ENCODE data around the gene CDK14.
"Not testable (repeated sequence)": the region's sequence is repeated elsewhere in the genome, so short reads cannot be mapped to it uniquely, and the experiment has no call there.

The CDK14 gene

DNA sequence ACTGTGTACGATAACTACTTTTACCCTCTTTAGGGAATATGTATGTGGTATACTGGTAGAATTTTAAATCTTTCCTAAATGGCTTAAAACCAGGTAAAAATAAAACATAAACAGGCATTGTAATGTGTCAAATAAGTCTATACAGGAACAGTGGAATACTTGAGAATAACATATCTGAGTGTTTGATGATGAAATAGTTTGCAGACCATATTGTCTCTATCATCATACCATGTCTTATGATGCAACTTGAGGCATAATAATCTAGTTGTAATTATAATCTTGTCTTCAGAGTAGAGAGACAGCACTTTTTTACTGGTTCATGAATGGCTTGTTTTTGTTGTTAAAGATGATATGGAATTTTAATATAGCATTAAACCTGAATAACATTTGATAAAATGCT, 293.5 kb downstream of the CDK14 start:
- DNase-seq (ENCODE audit: low read depth in 2 of 2, low spot score in 1 of 2): no peak

DNA sequence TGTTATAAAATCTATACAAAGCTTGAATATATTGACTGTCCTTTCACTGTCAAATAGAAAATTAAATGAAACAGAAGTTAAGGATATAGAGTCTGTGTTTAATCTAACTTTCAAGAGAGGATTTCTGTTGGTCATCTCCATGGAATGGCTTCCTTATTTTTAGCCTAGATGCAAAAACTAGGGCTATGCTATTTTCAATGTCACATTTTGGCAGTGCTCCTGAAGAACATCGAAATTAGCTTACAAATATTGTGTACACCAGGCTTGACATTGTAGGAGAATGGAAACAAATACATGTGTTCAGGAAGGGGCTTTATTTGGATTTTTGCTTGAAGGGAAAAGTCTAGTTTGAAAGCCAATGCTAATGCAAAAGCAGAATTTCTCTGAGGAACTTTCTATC, 295.4 kb downstream of the CDK14 start:
- no peak for DNase-seq (ENCODE audit: low read depth in 2 of 2, low spot score in 1 of 2)

DNA sequence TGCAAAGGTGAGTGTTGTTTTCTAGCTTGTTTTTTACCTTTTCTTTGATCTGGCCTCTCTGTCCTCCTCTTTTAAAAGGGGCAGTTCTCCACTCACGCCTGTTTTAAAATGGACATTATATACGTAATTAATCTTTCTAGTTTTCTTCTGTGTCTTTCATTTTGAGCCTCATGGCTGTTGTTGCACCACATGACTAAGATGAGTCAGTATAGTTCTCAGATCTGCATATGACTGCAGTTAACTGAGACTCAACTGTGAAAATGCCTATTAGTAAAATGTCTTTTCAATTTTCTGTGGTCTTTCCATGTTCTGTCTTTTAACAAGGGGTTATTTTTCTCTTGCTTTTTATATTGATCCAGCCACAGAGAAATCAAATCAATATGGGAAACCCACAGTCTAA, 296.1 kb downstream of the CDK14 start:
- DNase-seq (ENCODE audit: low read depth in 2 of 2, low spot score in 1 of 2): no peak

DNA sequence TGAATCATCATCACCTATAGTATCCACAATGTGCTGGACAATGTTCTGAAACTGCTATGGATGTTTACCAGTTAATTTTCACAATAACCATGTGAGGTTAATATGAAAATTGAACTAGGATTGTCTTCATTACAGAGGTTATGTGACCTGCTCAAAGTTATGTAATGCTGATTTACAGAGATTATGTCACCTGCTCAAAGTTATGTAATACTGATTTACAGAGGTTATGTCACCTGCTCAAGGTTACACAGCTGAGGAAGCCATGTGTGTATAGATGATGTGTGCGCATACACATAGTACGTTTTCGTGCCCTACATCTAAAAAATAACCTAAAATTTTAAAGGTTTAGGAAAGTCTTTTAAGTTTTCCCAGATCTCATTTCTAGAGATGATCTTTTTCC, 298.0 kb downstream of the CDK14 start:
- no peak for DNase-seq (ENCODE audit: low read depth in 2 of 2, low spot score in 1 of 2)

DNA sequence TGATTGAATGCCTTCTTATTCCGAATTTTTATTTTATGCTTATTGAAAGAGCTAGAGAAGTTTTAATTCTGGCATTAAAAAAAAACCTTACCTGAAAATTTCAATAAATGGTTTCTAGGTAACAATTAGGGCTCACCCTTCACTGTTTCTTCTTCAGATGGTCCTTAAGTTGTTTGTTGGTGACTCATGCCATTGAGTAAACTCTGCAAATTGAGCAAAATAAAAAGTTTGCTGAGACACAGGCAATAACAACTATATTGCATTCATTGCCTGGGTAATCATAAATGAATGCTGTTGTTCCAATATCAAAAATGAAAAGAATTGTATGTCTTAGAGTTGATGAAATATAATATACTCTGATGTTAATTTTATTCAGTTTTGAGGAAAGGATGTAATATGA, 300.3 kb downstream of the CDK14 start:
- DNase-seq (ENCODE audit: low read depth in 2 of 2, low spot score in 1 of 2): no peak

DNA sequence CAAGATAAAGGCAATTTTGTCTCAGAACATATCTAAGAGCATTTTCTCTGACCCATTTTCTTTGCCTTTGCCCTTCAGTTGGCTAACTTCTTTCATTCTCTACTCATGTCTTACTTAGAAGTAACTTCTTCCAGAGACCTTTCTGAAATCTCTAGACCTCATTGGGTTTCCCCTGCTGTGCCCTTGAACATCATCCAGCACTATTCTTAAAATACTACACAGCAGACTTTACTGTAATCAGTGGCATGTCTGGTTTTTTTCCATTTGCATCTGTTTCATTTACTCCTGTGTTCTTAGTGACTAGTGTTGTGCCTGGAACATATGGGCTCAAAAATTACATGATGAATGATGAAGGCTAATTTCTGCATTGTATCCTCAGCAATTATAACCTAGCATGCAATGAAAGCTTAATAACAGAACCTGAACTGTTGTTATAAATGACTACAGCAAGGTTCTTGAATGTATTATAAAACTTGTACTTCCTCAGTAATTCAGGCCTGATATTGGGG, 301.9 kb downstream of the CDK14 start:
- no peak for DNase-seq (ENCODE audit: low read depth in 2 of 2, low spot score in 1 of 2)

DNA sequence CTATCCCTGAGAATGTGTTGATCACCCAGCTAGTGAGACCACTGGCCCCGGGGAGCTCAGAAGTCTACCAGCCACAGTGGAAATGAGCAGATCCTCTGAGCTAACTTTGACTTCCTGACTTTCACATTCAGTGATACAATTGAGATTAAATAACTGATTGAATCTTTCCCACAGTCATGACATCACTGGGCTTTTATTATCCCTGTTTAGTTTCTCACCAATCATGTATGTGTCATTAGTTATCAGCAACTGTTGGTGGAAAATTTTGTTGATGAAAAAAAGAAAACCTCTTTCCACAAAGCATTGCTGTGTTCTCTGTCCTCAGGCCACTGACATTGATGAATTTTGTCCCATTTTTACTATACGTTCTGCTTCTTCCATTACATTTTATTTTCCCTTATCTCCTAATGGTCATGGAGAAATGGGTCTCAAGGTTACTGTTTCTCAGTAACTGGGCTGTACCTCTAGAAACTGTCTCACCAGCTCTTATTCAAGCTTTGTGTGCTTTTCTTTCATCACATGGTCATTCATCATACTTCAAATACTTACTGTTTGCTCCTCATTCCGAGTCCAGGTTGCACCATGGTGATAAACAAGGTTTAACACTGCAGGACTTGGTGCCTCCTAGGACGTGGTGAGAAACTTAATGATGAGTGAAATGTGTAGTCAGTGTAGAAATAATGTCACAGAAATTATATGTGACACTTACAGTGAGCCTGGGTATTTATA, 304.7 kb downstream of the CDK14 start:
- DNase-seq (ENCODE audit: low read depth in 2 of 2, low spot score in 1 of 2): no peak

DNA sequence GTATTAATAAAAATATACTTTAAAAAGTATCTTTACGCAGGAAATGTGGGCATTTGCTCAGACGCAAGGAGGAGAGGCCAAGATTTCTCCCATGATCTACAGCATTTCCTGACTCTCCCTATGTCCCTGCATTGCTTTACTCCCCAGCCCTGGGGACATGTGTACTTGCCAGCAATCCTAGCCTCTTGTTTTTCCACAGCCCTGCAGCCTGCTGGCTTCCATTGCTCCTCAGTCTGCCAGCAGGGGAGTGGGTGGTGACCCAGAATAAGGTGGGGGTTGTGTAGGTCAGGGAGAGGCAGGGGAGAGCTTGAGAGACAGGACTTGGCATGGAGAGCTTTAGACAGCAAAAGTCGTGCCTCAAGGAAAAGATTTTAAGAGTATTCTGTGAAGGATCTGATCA, 307.7 kb downstream of the CDK14 start:
- DNase-seq (ENCODE audit: low read depth in 2 of 2, low spot score in 1 of 2): no peak

DNA sequence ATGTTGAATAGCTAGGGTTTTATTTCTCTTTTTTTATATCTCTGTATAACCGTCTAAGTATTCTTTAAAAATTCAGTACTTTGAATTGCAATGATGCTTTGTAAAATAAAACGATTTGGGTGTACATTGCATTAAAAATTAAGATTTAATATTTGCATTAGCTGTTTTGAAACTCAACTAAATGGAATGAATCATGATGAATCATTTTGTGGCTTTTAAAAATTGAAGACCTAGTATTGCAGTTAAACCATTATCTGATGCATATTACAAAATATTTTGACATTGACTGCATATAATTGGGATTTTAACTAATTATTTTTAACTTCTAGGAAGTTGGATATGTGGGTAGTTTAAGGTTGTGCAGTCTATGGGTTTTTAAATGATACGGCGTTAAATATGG, 314.0 kb downstream of the CDK14 start:
- DNase-seq (ENCODE audit: low read depth in 2 of 2, low spot score in 1 of 2): no peak

DNA sequence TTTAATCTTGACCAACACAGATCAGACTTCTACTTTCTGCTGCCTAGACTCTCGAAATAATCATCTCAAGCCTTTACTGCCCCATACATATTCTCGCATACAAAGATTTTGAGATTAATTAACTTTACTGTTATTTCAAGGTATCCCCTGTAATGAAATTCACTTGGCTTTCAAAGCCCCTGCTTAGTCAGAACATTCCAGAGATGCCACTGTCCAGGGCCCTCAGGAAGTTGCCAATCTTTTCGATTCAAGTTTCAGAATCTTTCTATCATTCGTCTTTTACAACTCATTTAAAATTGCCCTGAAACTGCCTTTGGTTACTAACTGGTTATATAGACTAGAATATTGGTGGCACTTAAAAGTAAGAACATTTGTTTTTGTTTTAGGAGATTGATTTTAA, 320.2 kb downstream of the CDK14 start:
- no peak for DNase-seq (ENCODE audit: low read depth in 2 of 2, low spot score in 1 of 2)

DNA sequence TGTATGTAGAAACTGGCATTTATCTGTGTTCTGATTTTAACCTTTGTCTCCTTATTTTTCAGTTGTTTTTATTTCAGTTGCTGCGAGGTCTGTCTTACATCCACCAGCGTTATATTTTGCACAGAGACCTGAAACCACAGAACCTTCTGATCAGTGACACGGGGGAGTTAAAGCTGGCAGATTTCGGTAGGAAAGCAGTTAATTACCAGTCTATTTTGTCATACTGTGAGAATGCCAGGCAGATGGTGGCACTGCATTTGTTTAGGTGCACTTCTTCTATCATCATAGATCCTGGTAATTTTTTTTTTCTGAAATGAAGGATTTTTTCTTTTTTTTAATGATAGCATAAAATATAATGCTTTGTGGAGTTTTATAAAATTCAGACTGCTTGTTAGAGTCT, 321.4 kb downstream of the CDK14 start:
- DNase-seq (ENCODE audit: low read depth in 2 of 2, low spot score in 1 of 2): no peak

DNA sequence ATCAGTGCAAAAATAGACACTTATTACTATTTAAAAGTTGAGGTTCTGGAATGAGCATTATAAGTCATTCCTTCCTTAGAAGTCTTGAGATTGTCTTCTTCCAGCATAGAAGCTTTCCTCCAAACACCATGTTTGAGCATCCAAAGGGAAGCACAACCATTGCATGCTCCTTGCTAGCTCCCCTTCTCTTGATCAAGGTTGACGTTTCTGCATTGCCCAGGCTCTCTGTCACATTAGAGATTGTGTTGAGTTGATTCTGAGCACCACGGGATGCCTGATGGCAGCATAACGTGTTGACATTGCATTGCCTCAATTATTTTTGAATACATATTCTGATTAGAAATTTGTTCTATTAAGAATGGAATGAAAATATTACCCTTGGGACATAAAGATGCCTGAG, 322.2 kb downstream of the CDK14 start:
- DNase-seq (ENCODE audit: low read depth in 2 of 2, low spot score in 1 of 2): no peak

DNA sequence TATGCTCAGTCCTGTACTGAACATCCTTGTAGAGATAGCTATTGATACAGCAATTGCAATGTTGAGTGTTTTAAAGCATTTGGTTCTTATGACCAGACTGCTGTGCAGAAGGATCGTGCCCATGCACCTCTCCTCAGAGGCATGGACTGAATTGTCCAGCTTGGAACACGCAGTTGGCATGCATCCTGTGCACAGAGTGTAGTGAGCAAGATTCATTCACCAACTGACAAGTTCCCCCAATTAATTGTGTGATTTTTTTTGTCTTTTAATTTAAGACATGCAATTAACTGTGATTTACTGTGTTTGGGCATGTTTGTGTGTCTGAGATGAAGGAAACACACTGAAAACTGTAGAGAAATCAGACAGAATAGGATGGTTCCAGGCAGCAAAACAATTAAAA, 323.7 kb downstream of the CDK14 start:
- no peak for DNase-seq (ENCODE audit: low read depth in 2 of 2, low spot score in 1 of 2)

DNA sequence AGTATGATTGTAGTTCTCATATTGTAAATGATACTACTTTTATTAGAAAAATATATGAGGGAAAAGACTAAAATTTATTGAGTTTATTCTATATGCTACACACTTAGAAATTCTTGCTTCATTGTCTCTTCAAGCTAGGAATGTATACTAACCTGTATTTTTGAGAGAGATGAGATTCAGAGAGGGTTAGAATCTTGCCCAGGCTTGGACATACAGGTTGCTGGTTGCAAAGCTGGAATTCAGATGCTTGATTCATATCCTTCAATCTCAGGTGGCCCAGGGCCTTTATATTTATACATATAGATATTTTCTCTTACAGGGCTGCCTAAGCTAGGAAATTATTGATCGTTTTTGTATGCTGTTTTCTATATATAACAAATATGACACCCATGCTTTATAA, 324.2 kb downstream of the CDK14 start:
- no peak for DNase-seq (ENCODE audit: low read depth in 2 of 2, low spot score in 1 of 2)

DNA sequence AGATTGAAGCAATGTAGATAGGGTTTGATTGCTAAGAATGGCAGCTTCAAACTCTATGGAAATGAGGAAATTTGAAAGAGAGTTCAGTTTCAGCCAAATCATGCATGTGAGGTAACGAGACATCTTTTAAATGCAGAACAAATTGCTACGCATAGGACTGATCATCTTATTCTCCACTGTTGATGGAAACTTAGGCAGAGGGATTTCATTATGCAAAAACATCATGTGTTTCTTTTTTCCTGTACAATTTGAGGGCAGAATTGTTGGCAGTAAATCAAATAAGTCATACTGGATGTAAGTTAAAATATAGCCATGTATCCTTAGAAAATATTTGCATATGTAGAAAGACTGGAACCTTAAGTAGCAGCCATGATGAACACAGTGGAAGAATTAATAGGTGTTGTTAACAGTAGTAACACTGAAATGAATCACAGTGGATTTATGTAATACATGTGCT, 327.4 kb downstream of the CDK14 start:
- no peak for DNase-seq (ENCODE audit: low read depth in 2 of 2, low spot score in 1 of 2)

DNA sequence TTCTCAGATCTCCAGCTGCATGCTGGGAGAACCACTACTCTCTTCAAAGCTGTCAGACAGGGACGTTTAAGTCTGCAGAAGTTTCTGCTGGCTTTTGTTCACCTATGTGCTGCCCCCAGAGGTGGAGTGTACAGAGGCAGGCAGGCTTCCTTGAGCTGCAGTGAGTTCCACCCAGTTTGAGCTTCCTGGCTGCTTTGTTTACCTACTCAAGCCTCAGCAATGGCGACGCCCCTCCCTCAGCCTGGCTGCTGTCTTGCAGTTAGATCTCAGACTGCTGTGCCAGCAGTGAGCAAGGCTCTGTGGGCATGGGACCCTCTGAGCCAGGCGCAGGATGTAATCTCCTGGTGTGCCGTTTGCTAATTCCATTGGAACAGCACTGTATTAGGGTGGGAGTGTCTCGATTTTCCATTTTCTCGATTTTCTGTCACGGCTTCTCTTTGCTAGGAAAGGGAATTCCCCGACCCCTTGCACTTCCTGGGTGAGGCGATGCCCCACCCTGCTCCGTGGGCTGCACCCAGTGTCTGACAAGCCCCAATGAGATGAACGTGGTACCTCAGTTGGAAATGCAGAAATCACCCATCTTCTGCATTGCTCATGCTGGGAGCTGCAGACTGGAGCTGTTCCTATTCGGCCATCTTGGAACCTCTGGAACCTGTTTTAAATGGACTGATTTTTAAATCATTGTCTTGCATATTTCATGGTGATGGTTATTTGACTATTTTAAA, 332.7 kb downstream of the CDK14 start:
- not testable (repeated sequence) for DNase-seq (ENCODE audit: low read depth in 2 of 2, low spot score in 1 of 2)

DNA sequence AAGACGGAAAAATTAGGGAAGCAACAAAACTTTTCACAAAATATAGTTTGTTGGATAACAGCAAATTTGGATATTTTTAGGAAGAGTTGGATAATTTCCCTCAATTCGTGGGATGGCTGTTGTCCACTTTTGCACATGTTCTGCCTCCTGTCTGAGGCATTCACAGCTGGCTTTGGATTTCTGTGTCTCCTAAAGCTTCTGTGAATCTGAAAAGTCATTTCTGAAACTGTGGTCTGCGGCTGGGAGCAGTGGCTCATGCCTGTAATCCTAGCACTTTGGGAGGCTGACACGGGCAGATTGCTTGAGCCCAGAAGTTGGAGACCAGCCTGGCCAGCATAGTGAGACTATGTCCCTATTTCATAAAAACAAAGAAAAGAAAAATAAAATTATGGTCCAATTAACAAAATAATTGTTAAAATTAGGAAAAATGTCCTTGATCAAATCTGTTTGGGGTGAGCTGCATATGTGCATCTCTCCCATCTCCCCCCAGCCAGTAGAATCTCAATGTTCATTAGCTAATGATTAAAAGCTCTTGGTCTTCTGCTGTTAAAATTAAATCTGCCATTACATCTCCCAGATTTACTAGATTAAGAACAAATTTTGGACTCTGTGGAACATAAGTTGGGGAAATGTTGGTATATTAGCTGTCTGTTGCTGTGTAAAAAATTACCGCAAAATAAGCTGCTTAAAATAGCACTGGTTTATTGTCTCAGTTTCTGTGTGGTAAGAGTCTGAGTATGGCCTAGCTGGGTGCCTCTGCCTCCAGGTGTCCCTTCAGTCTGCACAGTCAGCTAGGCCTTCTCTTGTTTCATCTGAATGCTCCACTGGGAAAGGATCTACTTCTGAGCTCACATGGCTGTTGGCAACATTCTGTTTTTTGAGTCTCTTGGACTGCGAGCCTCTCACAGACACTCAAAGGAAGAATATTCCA, 336.1 kb downstream of the CDK14 start:
- DNase-seq (ENCODE audit: low read depth in 2 of 2, low spot score in 1 of 2): no peak

DNA sequence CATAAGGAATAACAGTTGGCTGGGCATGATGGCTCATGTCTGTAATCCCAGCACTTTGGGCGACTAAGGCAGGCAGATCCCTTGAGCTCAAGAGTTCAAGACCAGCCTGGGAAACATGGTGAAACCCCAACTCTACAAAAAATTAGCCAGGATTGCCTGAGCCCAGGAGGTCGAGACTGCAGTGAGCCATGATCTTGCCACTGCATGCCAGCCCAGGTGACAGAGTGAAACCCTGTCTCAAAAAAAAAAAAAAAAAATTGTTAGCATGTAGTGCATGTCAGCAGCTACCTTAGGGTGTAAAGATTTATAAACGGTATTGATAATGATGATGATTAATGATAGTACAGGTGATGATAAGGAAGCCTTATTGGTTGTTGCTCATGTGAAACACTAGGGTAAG, 336.9 kb downstream of the CDK14 start:
- no peak for DNase-seq (ENCODE audit: low read depth in 2 of 2, low spot score in 1 of 2)

DNA sequence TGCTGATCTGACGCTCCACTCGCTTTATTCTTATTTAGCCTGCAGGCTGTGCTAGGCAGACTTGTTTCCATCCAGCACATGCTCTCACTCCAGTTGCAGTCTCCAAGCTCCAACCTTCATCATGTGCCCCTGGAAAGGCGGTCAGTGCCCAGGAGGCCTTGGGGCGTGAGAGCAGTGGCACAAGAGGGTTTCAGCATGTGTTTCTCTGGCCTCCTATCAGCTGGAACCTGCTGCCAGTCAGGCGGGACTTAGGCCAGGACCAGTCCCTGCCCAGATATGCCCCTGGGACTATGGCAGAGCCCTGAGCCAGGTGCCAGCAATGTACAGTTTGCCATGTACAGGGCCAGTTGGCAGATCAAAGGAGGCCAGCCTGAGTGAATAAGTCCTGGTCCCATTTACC, 337.9 kb downstream of the CDK14 start:
- DNase-seq (ENCODE audit: low read depth in 2 of 2, low spot score in 1 of 2): no peak

DNA sequence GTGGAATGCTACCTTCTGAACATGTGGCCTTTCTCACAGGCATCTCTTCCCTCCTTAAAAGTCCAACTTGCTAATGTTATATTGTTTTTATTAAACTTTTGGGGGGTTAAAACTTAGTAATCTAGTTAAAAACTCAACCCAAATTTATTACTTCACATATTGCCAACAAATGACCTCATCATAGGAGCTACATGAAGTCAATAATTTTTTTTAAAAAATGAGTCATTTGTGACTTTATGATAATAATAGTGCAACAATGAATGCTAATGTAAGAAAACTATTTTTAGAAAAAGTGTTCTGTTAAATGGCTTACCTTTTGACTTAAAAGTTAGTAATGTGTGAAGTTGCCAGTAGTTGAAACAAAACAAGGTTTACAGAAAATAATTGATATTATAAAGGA, 342.2 kb downstream of the CDK14 start:
- DNase-seq (ENCODE audit: low read depth in 2 of 2, low spot score in 1 of 2): no peak

DNA sequence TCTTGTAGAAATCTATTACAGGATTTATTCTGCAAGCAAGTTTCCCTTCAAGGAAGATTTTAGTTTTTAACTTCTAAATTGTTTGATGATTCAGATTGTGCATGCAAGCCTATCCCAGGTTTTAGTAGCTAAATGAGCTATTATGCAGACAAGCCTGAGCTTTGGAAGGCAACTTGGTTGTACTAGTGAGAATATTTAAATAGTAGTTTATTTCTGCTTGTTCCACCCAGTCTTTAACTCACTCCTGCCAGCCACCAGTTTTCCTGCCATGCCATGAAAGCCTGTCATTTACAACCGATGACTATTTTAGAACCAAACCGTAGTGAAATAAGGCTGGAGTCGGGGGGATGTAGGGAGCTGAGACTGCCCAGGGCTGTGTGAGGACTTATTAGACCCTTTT, 343.5 kb downstream of the CDK14 start:
- DNase-seq (ENCODE audit: low read depth in 2 of 2, low spot score in 1 of 2): no peak

DNA sequence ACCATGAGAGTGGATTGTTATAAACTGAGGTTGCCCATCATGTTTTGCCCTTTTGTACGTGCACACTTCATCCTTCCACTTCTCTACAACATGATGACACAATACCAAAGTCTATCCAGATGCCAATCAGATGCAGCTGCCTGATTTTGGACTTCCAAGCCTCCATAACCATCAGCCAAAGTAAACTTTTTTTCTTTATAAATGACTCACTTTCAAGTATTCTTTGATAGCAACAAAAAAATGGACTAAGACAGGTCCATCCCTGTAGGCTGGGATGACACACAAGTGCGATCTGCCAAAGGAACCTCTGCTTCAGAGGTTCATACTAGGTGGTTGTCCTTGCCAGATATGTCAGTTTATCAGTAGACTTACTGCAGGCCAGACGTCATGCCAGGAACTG, 347.9 kb downstream of the CDK14 start:
- no peak for DNase-seq (ENCODE audit: low read depth in 2 of 2, low spot score in 1 of 2)
